Endothelial cell (in vitro differentiated cells): ENCODE data around the gene ANAPC13. TPM values are rescaled to one million over a fixed set of nuclear protein-coding genes. Genes with fewer than 3 reads are reported as not detected.
A peak's percentile ranks its signal among the peaks of the same experiment; 100 is the strongest.

ENCODE experiments used
- DNase-seq: peaks from one replicate; pipeline ENCODE4 v3.0.0; 2021; ENCODE audit warnings: low spot score
- H3K27ac Mint-ChIP-seq: one replicate; pipeline ENCODE4 v1.8.0; 2021; ENCODE audit warnings: mixed read lengths, inconsistent platforms; ENCODE audit not compliant: unreplicated experiment
- H3K27me3 Mint-ChIP-seq: one replicate; pipeline ENCODE4 v1.8.0; 2021; ENCODE audit warnings: mild to moderate bottlenecking, moderate library complexity, mixed read lengths, inconsistent platforms; ENCODE audit not compliant: unreplicated experiment
- H3K36me3 Mint-ChIP-seq: one replicate; pipeline ENCODE4 v1.8.0; 2021; ENCODE audit warnings: mild to moderate bottlenecking, low read depth, mixed read lengths, inconsistent platforms; ENCODE audit not compliant: unreplicated experiment
- H3K4me1 Mint-ChIP-seq: one replicate; pipeline ENCODE4 v1.8.0; 2021; ENCODE audit warnings: mild to moderate bottlenecking, mixed read lengths, inconsistent platforms; ENCODE audit not compliant: unreplicated experiment
- H3K4me3 Mint-ChIP-seq: one replicate; pipeline ENCODE4 v1.8.0; 2021; ENCODE audit warnings: mild to moderate bottlenecking, mixed read lengths, inconsistent platforms; ENCODE audit not compliant: unreplicated experiment
- H3K9me3 Mint-ChIP-seq: one replicate; pipeline ENCODE4 v1.8.0; 2021; ENCODE audit warnings: mixed read lengths, inconsistent platforms; ENCODE audit not compliant: unreplicated experiment
- total RNA-seq: library from RNA; stranded (reverse); fragmentation: NEBNext Ultra II Directional; extraction: Animal tissue kit (Norgen Biotek cat#: 25700); gene quantifications from one replicate; pipeline ENCODE4 v1.2.1, GENCODE V29; 2021; ENCODE audit not compliant: unreplicated experiment
- TF ChIP-seq, protein P1 (sequence below): fragments of 200-600 bp; sonication (generic); IDR thresholded peaks from one replicate; pipeline ENCODE4 v1.5.0; 2021; ENCODE audit warnings: antibody characterized with exemption; ENCODE audit not compliant: unreplicated experiment

The ANAPC13 gene
- total RNA-seq, 1 donor from 2014 or later, result 59.4 TPM

DNA sequence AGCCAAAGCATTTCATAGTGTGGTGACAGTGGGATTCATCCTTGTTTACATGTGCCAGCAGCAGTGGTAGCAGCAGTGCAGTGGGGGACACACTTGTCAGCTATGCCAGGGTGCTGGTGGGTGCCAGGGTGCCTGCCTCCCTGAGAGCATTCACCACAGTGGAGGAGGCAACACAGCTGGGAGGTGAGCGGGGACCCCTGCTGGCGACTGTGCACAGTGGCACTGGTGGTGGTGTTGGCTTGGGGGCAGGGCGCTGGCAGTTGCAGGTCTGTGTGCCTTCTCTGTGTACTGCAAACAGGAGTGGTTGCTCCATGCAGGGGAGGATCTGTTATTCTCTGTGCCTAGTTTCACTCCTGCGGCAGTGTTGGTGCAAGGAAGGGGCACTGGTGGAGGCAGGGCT is 41.3 kb upstream of the ANAPC13 start:
- no peak overlapping the region for H3K27ac Mint-ChIP-seq
- TF ChIP-seq, protein P1, sequence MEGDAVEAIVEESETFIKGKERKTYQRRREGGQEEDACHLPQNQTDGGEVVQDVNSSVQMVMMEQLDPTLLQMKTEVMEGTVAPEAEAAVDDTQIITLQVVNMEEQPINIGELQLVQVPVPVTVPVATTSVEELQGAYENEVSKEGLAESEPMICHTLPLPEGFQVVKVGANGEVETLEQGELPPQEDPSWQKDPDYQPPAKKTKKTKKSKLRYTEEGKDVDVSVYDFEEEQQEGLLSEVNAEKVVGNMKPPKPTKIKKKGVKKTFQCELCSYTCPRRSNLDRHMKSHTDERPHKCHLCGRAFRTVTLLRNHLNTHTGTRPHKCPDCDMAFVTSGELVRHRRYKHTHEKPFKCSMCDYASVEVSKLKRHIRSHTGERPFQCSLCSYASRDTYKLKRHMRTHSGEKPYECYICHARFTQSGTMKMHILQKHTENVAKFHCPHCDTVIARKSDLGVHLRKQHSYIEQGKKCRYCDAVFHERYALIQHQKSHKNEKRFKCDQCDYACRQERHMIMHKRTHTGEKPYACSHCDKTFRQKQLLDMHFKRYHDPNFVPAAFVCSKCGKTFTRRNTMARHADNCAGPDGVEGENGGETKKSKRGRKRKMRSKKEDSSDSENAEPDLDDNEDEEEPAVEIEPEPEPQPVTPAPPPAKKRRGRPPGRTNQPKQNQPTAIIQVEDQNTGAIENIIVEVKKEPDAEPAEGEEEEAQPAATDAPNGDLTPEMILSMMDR, result peak; percentile 55
- no peaks in the 10 kb centered on the region for H3K27me3 Mint-ChIP-seq
- H3K36me3 Mint-ChIP-seq, result peaks cover 20% of the 10 kb centered on the region
- H3K4me3 Mint-ChIP-seq, result no peak overlapping the region
- peaks cover 8% of the 10 kb centered on the region for H3K9me3 Mint-ChIP-seq
- peak; percentile 38 for DNase-seq
- H3K4me1 Mint-ChIP-seq, result no peaks in the 10 kb centered on the region

DNA sequence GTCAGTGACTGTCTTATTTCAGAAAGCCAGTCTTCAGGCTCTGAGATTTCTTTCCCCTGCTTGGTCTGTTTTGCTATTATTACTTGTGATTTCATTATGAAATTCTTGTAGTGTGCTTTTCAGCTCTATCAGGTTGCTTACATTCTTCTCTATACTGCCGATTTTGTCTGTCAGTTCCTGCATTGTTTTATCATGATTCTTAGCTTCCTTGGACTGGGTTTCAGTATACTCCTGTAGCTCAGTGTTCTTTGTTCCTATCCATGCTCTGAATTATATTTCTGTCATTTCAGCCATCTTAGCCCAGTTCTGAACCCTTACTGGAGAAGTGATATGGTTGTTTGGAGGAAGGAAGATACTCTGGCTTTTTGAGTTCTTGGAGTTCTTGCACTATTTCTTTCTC is 40.5 kb upstream of the ANAPC13 start:
- TF ChIP-seq, protein P1, result no peak
- Mint-ChIP-seq H3K27me3 (no peaks in the 10 kb centered on the region), H3K4me1 (no peaks in the 10 kb centered on the region), H3K9me3 (peaks cover 8% of the 10 kb centered on the region), H3K27ac (no peak overlapping the region), H3K36me3 (peaks cover 20% of the 10 kb centered on the region), H3K4me3 (no peak overlapping the region)
- DNase-seq, result no peak

DNA sequence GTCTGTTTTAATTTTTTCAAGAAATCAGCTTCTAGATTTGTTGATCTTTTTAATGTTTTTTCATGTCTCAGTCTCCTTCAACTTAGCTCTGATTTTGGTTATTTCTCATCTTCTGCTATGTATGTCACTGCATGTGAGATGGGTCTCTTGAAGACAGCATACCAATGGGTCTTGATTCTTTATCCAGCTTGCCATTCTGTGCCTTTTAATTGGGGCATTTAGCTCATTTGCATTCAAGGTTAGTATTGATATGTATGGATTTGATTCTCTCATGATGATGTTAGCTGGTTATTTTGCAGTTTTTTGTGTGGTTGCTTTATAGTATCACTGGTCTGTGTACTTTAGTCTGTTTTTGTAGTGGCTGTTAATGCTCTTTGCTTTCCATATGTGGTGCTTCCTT is 39.5 kb upstream of the ANAPC13 start:
- H3K36me3 Mint-ChIP-seq, result peaks cover 20% of the 10 kb centered on the region
- TF ChIP-seq, protein P1, result no peak
- no peak overlapping the region for H3K4me3 Mint-ChIP-seq
- H3K4me1 Mint-ChIP-seq, result no peaks in the 10 kb centered on the region
- no peak for DNase-seq
- H3K27me3 Mint-ChIP-seq, result no peaks in the 10 kb centered on the region
- H3K9me3 Mint-ChIP-seq, result peaks cover 8% of the 10 kb centered on the region
- no peak overlapping the region for H3K27ac Mint-ChIP-seq

DNA sequence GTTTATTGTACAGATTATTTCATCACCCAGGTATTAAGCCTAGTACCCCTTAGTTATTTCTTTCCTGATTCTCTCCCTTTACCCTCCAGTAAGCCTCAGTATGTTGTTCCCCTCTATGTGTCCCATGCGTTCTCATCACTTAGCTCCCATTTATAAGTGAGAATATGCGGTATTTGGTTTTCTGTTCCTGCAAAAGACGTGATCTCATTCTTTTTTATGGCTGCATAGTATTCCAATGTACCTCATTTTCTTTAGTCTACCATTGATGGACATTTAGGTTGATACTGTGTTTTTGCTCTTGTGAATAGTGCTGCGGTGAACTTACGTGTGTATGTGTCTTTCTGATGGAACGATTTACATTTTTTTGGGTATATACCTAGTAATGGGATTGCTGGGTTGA is 36.8 kb upstream of the ANAPC13 start:
- no peak for DNase-seq
- Mint-ChIP-seq H3K27ac (no peak overlapping the region), H3K4me1 (no peaks in the 10 kb centered on the region), H3K4me3 (no peak overlapping the region), H3K36me3 (peaks cover 24% of the 10 kb centered on the region), H3K9me3 (peaks cover 8% of the 10 kb centered on the region), H3K27me3 (no peaks in the 10 kb centered on the region)
- TF ChIP-seq, protein P1, result no peak

DNA sequence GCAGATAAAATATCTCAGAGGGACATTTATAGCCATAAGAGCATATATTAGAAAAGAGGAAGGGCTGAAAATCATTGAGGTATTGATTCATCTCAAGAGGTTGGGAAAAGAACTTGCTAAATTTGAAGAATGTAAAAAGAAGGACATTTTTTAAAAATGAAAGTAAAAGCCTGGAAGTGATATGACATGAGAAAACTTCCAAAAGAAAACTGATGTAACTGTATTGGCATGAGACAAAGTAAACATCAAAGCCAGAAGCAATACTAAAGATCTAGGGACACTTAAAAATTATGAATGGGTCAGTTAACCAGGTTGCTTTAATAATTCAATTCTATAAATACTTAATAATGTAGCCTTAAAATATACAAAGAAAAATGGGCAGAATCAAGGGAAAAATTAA is 32.0 kb upstream of the ANAPC13 start:
- TF ChIP-seq, protein P1, result no peak
- H3K9me3 Mint-ChIP-seq, result peaks cover 4% of the 10 kb centered on the region
- no peaks in the 10 kb centered on the region for H3K4me1 Mint-ChIP-seq
- no peak overlapping the region for H3K27ac Mint-ChIP-seq
- no peaks in the 10 kb centered on the region for H3K27me3 Mint-ChIP-seq
- no peak overlapping the region for H3K4me3 Mint-ChIP-seq
- peaks cover 8% of the 10 kb centered on the region for H3K36me3 Mint-ChIP-seq
- no peak for DNase-seq
